ENCODE data around the gene N4BP2L2.
"Not testable (repeated sequence)": the region's sequence is repeated elsewhere in the genome, so short reads cannot be mapped to it uniquely, and the experiment has no call there.

Gene N4BP2L2

GRCh38 chr13:32582991-32583390 is 44.4 kb upstream of the N4BP2L2 start:
- DNase-seq (ENCODE audit: low read depth, low spot score): no peak
- CTCF ChIA-PET: interaction anchor here (0.6 to 8.2 kb wide), 11 partner anchors 9 to 677 kb away, joined by 3 to 154 read pairs (median 11); partner anchors contain the start of gene N4BP2L2
- H3K4me3 ChIP-seq (ENCODE audit: low read depth, low read length): no peak overlapping the region
- TF ChIP-seq CTCF (IDR thresholded peaks at IDR 0.05; ENCODE audit: insufficient read depth, low read length, missing control alignments): no peak
- POLR2A ChIA-PET: no interaction called here

DNA sequence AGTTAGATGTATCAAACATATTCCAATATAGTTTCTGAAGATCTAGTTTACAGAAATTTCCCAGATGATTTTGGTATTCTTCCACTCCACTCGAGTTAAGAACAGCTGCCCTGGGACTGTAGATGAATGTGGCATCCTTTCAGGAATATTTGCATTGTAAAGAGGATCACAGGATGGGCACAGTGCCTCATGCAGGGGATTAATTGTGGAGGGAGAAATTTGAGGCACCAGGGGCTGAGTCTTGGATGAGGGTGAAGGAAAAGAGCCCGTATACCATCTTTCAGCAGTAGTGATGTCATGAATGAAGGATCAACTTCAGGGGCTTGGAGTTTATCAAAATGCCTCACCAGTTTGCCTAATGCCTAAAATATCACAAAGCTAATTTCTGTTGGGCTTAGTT is 43.7 kb upstream of the N4BP2L2 start:
- ChIA-PET POLR2A (no interaction called here), CTCF (interaction anchor here (0.7 to 8.2 kb wide), 24 partner anchors 10 to 676 kb away, joined by 3 to 154 read pairs (median 6); no protein-coding TSS in a partner anchor)
- no peak for TF ChIP-seq CTCF (IDR thresholded peaks at IDR 0.05; ENCODE audit: insufficient read depth, low read length, missing control alignments)
- no peak overlapping the region for H3K4me3 ChIP-seq (ENCODE audit: low read depth, low read length)
- DNase-seq (ENCODE audit: low read depth, low spot score): no peak

GRCh38 chr13:32581177-32581786 is 42.7 kb upstream of the N4BP2L2 start:
- ChIA-PET CTCF (interaction anchor here (0.5 to 8.2 kb wide), 49 partner anchors 11 to 1142 kb away, joined by 3 to 154 read pairs (median 5); partner anchors contain the start of genes N4BP2L1 and N4BP2L2), POLR2A (no interaction called here)
- H3K4me3 ChIP-seq (ENCODE audit: low read depth, low read length): no peak overlapping the region
- no peak for DNase-seq (ENCODE audit: low read depth, low spot score)
- peak; percentile 14 for TF ChIP-seq CTCF (IDR thresholded peaks at IDR 0.05; ENCODE audit: insufficient read depth, low read length, missing control alignments)

DNA sequence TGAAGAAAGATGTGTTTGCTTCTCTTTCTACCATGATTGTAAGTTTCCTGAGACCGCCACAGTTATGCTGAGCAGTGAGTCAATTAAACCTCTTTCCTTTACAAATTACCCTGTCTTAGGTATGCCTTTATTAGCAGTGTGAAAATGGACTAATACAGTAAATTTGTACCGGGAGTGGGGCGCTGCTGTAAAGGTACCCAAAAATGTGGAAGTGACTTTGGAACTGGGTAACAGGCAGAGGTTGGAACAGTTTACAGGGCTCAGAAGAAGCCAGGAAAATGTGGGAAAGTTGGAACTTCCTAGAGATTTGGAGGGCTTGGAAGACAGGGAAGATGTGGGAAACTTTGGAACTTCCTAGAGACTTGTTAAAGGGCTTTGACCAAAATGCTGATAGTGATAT is 38.4 kb upstream of the N4BP2L2 start:
- no peak for DNase-seq (ENCODE audit: low read depth, low spot score)
- CTCF ChIA-PET: no interaction called here
- no peak for TF ChIP-seq CTCF (IDR thresholded peaks at IDR 0.05; ENCODE audit: insufficient read depth, low read length, missing control alignments)
- POLR2A ChIA-PET: no interaction called here
- no peak overlapping the region for H3K4me3 ChIP-seq (ENCODE audit: low read depth, low read length)

GRCh38 chr13:32575687-32576086 is 37.1 kb upstream of the N4BP2L2 start:
- CTCF ChIA-PET; DNase-seq (ENCODE audit: low read depth, low spot score); POLR2A ChIA-PET; H3K4me3 ChIP-seq (ENCODE audit: low read depth, low read length): not testable (repeated sequence)

GRCh38 chr13:32560842-32561241 is 22.2 kb upstream of the N4BP2L2 start:
- CTCF ChIA-PET: interaction anchor here (0.9 to 1.9 kb wide), 3 partner anchors 9 to 1163 kb away, joined by 4 to 5 read pairs (median 4); no protein-coding TSS in a partner anchor
- DNase-seq (ENCODE audit: low read depth, low spot score); H3K4me3 ChIP-seq (ENCODE audit: low read depth, low read length); POLR2A ChIA-PET: not testable (repeated sequence)

DNA sequence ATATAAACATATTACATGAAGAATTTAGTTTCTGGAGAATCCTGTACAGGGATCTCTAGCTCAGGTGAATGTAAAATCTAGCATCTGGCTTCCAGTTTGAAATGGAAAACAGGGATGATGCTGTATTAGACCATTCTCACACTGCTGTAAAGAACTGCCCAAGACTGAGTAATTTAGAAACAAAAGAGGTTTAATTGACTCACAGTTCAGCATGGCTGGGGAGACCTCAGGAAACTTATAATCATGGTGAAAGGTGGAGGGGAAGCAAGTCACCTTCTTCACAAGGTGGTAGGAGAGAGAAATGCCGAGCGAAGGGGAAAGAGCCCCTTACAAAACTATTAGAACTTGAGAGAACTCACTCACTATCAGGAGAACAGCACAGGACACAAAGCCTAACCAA is 17.0 kb upstream of the N4BP2L2 start:
- DNase-seq (ENCODE audit: low read depth, low spot score): no peak
- TF ChIP-seq CTCF (IDR thresholded peaks at IDR 0.05; ENCODE audit: insufficient read depth, low read length, missing control alignments): no peak
- POLR2A ChIA-PET: no interaction called here
- H3K4me3 ChIP-seq (ENCODE audit: low read depth, low read length): no peak overlapping the region
- CTCF ChIA-PET: no interaction called here

Data from AG04449 (cell line).